Measurements from ENCODE around the gene PLCB1.

Gene PLCB1

GRCh38 chr20:8303651-8304050 is 171.6 kb downstream of the PLCB1 start:
- no peak overlapping the region for H2BK120ac ChIP-seq (ENCODE audit: insufficient read depth, low read length, poor library complexity)
- H3K14ac ChIP-seq (ENCODE audit: low read length) = no peak overlapping the region
- no peak overlapping the region for H3K4me3 ChIP-seq (ENCODE audit: low read depth, low read length)
- no peak overlapping the region for H3K18ac ChIP-seq (ENCODE audit: low read length)
- H4K12ac ChIP-seq (ENCODE audit: low read depth, low read length) = no peak overlapping the region
- WGBS (ENCODE audit: extremely low coverage, insufficient coverage, insufficient read length) = no CpG with 5 or more reads among the region's 3 CpGs
- no peak overlapping the region for H4K91ac ChIP-seq (ENCODE audit: low read depth, low read length)
- no peaks in the 10 kb centered on the region for H3K9me3 ChIP-seq (ENCODE audit: insufficient read depth, low read depth, low read length)
- H3K79me2 ChIP-seq (ENCODE audit: control insufficient read depth, insufficient read depth, low read length, poor library complexity) = no peaks in the 10 kb centered on the region
- no peak overlapping the region for H4K8ac ChIP-seq (ENCODE audit: low read depth, low read length)
- H3K79me1 ChIP-seq (ENCODE audit: low read length) = no peaks in the 10 kb centered on the region
- no peak overlapping the region for H3K4me2 ChIP-seq (ENCODE audit: low read length)
- H3K36me3 ChIP-seq (ENCODE audit: control insufficient read depth in 1 of 2, insufficient read depth in 2 of 2, low read length in 2 of 2) = no peaks in the 10 kb centered on the region
- no peak overlapping the region for H2AFZ ChIP-seq (ENCODE audit: insufficient read depth, low read length, poor library complexity)
- no peak overlapping the region for H3K27ac ChIP-seq (ENCODE audit: low read depth, low read length)
- H2AK5ac ChIP-seq (ENCODE audit: low read length) = no peak overlapping the region
- no peak overlapping the region for H2BK5ac ChIP-seq (ENCODE audit: low read depth, low read length, poor library complexity)
- no peaks in the 10 kb centered on the region for H3K4me1 ChIP-seq (ENCODE audit: control insufficient read depth in 1 of 2, insufficient read depth in 2 of 2, low read length in 2 of 2)
- no peak overlapping the region for H2BK12ac ChIP-seq (ENCODE audit: low read length)
- H3K4ac ChIP-seq (ENCODE audit: low read depth, low read length) = no peak overlapping the region
- H3K23ac ChIP-seq (ENCODE audit: low read length) = no peak overlapping the region
- no peak for DNase-seq
- H3K27me3 ChIP-seq (ENCODE audit: insufficient read depth, low read length) = no peaks in the 10 kb centered on the region
- H3K9ac ChIP-seq (ENCODE audit: low read length) = no peak overlapping the region

- no peaks in the 10 kb centered on the region for H3K79me2 ChIP-seq (ENCODE audit: control insufficient read depth, insufficient read depth, low read length, poor library complexity)
- no peak overlapping the region for H3K4me3 ChIP-seq (ENCODE audit: low read depth, low read length)
- H2BK12ac ChIP-seq (ENCODE audit: low read length) = no peak overlapping the region
- H3K36me3 ChIP-seq (ENCODE audit: control insufficient read depth in 1 of 2, insufficient read depth in 2 of 2, low read length in 2 of 2) = no peaks in the 10 kb centered on the region
- no peak overlapping the region for H3K9ac ChIP-seq (ENCODE audit: low read length)
- no peak overlapping the region for H3K14ac ChIP-seq (ENCODE audit: low read length)
- no peak overlapping the region for H3K23ac ChIP-seq (ENCODE audit: low read length)
- H4K12ac ChIP-seq (ENCODE audit: low read depth, low read length) = no peak overlapping the region
- no peak overlapping the region for H2BK5ac ChIP-seq (ENCODE audit: low read depth, low read length, poor library complexity)
- no peak overlapping the region for H4K8ac ChIP-seq (ENCODE audit: low read depth, low read length)
- no peak overlapping the region for H2AFZ ChIP-seq (ENCODE audit: insufficient read depth, low read length, poor library complexity)
- no peaks in the 10 kb centered on the region for H3K79me1 ChIP-seq (ENCODE audit: low read length)
- no peak overlapping the region for H2AK5ac ChIP-seq (ENCODE audit: low read length)
- no peak for DNase-seq
- no peak overlapping the region for H3K4me2 ChIP-seq (ENCODE audit: low read length)
- H4K91ac ChIP-seq (ENCODE audit: low read depth, low read length) = no peak overlapping the region
- no peak overlapping the region for H2BK120ac ChIP-seq (ENCODE audit: insufficient read depth, low read length, poor library complexity)
- no peaks in the 10 kb centered on the region for H3K4me1 ChIP-seq (ENCODE audit: control insufficient read depth in 1 of 2, insufficient read depth in 2 of 2, low read length in 2 of 2)
- H3K18ac ChIP-seq (ENCODE audit: low read length) = no peak overlapping the region
- H3K27me3 ChIP-seq (ENCODE audit: insufficient read depth, low read length) = no peaks in the 10 kb centered on the region
- H3K9me3 ChIP-seq (ENCODE audit: insufficient read depth, low read depth, low read length) = no peaks in the 10 kb centered on the region
- no CpG with 5 or more reads among the region's 1 CpG for WGBS (ENCODE audit: extremely low coverage, insufficient coverage, insufficient read length)
- no peak overlapping the region for H3K27ac ChIP-seq (ENCODE audit: low read depth, low read length)
- no peak overlapping the region for H3K4ac ChIP-seq (ENCODE audit: low read depth, low read length)
Measured at GRCh38 chr20:8304124-8304816, 172.2 kb downstream of the PLCB1 start.

GRCh38 chr20:8305449-8305978 is 173.4 kb downstream of the PLCB1 start:
- no peak overlapping the region for H2BK12ac ChIP-seq (ENCODE audit: low read length)
- H3K36me3 ChIP-seq (ENCODE audit: control insufficient read depth in 1 of 2, insufficient read depth in 2 of 2, low read length in 2 of 2) = no peaks in the 10 kb centered on the region
- H3K4me3 ChIP-seq (ENCODE audit: low read depth, low read length) = no peak overlapping the region
- H3K23ac ChIP-seq (ENCODE audit: low read length) = no peak overlapping the region
- peak; percentile 62 to 87 for DNase-seq
- H4K8ac ChIP-seq (ENCODE audit: low read depth, low read length) = no peak overlapping the region
- H3K79me1 ChIP-seq (ENCODE audit: low read length) = no peaks in the 10 kb centered on the region
- H2AK5ac ChIP-seq (ENCODE audit: low read length) = no peak overlapping the region
- H3K27ac ChIP-seq (ENCODE audit: low read depth, low read length) = no peak overlapping the region
- WGBS (ENCODE audit: extremely low coverage, insufficient coverage, insufficient read length) = no CpG with 5 or more reads among the region's 11 CpGs
- H3K14ac ChIP-seq (ENCODE audit: low read length) = no peak overlapping the region
- H3K9me3 ChIP-seq (ENCODE audit: insufficient read depth, low read depth, low read length) = no peaks in the 10 kb centered on the region
- H3K9ac ChIP-seq (ENCODE audit: low read length) = no peak overlapping the region
- no peaks in the 10 kb centered on the region for H3K79me2 ChIP-seq (ENCODE audit: control insufficient read depth, insufficient read depth, low read length, poor library complexity)
- no peak overlapping the region for H2BK5ac ChIP-seq (ENCODE audit: low read depth, low read length, poor library complexity)
- no peak overlapping the region for H2AFZ ChIP-seq (ENCODE audit: insufficient read depth, low read length, poor library complexity)
- H3K27me3 ChIP-seq (ENCODE audit: insufficient read depth, low read length) = no peaks in the 10 kb centered on the region
- H4K91ac ChIP-seq (ENCODE audit: low read depth, low read length) = no peak overlapping the region
- H2BK120ac ChIP-seq (ENCODE audit: insufficient read depth, low read length, poor library complexity) = no peak overlapping the region
- no peak overlapping the region for H3K18ac ChIP-seq (ENCODE audit: low read length)
- H4K12ac ChIP-seq (ENCODE audit: low read depth, low read length) = no peak overlapping the region
- no peak overlapping the region for H3K4ac ChIP-seq (ENCODE audit: low read depth, low read length)
- no peaks in the 10 kb centered on the region for H3K4me1 ChIP-seq (ENCODE audit: control insufficient read depth in 1 of 2, insufficient read depth in 2 of 2, low read length in 2 of 2)
- no peak overlapping the region for H3K4me2 ChIP-seq (ENCODE audit: low read length)

- no peak overlapping the region for H2BK12ac ChIP-seq (ENCODE audit: low read length)
- H2BK5ac ChIP-seq (ENCODE audit: low read depth, low read length, poor library complexity) = no peak overlapping the region
- H3K14ac ChIP-seq (ENCODE audit: low read length) = no peak overlapping the region
- H3K27me3 ChIP-seq (ENCODE audit: insufficient read depth, low read length) = no peaks in the 10 kb centered on the region
- no peak overlapping the region for H3K23ac ChIP-seq (ENCODE audit: low read length)
- H3K27ac ChIP-seq (ENCODE audit: low read depth, low read length) = no peak overlapping the region
- H3K4me3 ChIP-seq (ENCODE audit: low read depth, low read length) = no peak overlapping the region
- no peaks in the 10 kb centered on the region for H3K9me3 ChIP-seq (ENCODE audit: insufficient read depth, low read depth, low read length)
- H3K36me3 ChIP-seq (ENCODE audit: control insufficient read depth in 1 of 2, insufficient read depth in 2 of 2, low read length in 2 of 2) = no peaks in the 10 kb centered on the region
- no peak overlapping the region for H3K9ac ChIP-seq (ENCODE audit: low read length)
- no peaks in the 10 kb centered on the region for H3K4me1 ChIP-seq (ENCODE audit: control insufficient read depth in 1 of 2, insufficient read depth in 2 of 2, low read length in 2 of 2)
- H4K91ac ChIP-seq (ENCODE audit: low read depth, low read length) = no peak overlapping the region
- H3K79me1 ChIP-seq (ENCODE audit: low read length) = no peaks in the 10 kb centered on the region
- H3K18ac ChIP-seq (ENCODE audit: low read length) = no peak overlapping the region
- WGBS (ENCODE audit: extremely low coverage, insufficient coverage, insufficient read length) = no CpG with 5 or more reads among the region's 3 CpGs
- no peak for DNase-seq
- H4K8ac ChIP-seq (ENCODE audit: low read depth, low read length) = no peak overlapping the region
- no peak overlapping the region for H2AK5ac ChIP-seq (ENCODE audit: low read length)
- no peak overlapping the region for H2BK120ac ChIP-seq (ENCODE audit: insufficient read depth, low read length, poor library complexity)
- H2AFZ ChIP-seq (ENCODE audit: insufficient read depth, low read length, poor library complexity) = no peak overlapping the region
- no peaks in the 10 kb centered on the region for H3K79me2 ChIP-seq (ENCODE audit: control insufficient read depth, insufficient read depth, low read length, poor library complexity)
- no peak overlapping the region for H4K12ac ChIP-seq (ENCODE audit: low read depth, low read length)
- H3K4ac ChIP-seq (ENCODE audit: low read depth, low read length) = no peak overlapping the region
- H3K4me2 ChIP-seq (ENCODE audit: low read length) = no peak overlapping the region
Measured at GRCh38 chr20:8306937-8307336, 174.9 kb downstream of the PLCB1 start.

Data from trophoblast cell (in vitro differentiated cells and primary cell).